Kidney epithelial cell (primary cell): ENCODE measurements around the gene ZAP70. TPM values are rescaled to one million over a fixed set of nuclear protein-coding genes. Genes with fewer than 3 reads are reported as not detected.

Source experiments
- DNase-seq: peaks from one replicate; pipeline ENCODE4 v3.0.0-alpha.2; 2010; ENCODE audit warnings: low read depth
- H3K27me3 ChIP-seq: 2 replicates; pipeline ENCODE4 v1.6.0; 2011; ENCODE audit warnings: low read length; ENCODE audit not compliant: control insufficient read depth, insufficient read depth
- H3K36me3 ChIP-seq: 2 replicates; pipeline ENCODE4 v1.5.1; 2011; ENCODE audit warnings: low read length; ENCODE audit not compliant: control insufficient read depth, insufficient read depth
- H3K4me3 ChIP-seq: 2 replicates; pipeline ENCODE4 v1.5.1; 2011; ENCODE audit warnings: low read depth, mild to moderate bottlenecking, control low read depth, low read length
- CTCF ChIP-seq: IDR thresholded peaks from 2 replicates; pipeline ENCODE4 v1.5.1; 2011; ENCODE audit warnings: mild to moderate bottlenecking, moderate library complexity, low read length, control low read depth, inconsistent platforms; ENCODE audit not compliant: insufficient read depth, poor library complexity, severe bottlenecking
- total RNA-seq: library from RNA; depleted of rRNA; stranded (reverse); fragments of >200 nt; gene quantifications from 2 replicates; pipeline ENCODE4 v1.2.3, GENCODE V29; 2015

Gene ZAP70
- total RNA-seq, 1 donor from 2014 or later = not detected

GRCh38 chr2:97733341-97734035 is 20.1 kb downstream of the ZAP70 start:
- no peak for DNase-seq
- no peak for TF ChIP-seq CTCF
- Histone ChIP-seq H3K36me3 (no peaks in the 10 kb centered on the region), H3K4me3 (no peak overlapping the region), H3K27me3 (no peaks in the 10 kb centered on the region)

DNA sequence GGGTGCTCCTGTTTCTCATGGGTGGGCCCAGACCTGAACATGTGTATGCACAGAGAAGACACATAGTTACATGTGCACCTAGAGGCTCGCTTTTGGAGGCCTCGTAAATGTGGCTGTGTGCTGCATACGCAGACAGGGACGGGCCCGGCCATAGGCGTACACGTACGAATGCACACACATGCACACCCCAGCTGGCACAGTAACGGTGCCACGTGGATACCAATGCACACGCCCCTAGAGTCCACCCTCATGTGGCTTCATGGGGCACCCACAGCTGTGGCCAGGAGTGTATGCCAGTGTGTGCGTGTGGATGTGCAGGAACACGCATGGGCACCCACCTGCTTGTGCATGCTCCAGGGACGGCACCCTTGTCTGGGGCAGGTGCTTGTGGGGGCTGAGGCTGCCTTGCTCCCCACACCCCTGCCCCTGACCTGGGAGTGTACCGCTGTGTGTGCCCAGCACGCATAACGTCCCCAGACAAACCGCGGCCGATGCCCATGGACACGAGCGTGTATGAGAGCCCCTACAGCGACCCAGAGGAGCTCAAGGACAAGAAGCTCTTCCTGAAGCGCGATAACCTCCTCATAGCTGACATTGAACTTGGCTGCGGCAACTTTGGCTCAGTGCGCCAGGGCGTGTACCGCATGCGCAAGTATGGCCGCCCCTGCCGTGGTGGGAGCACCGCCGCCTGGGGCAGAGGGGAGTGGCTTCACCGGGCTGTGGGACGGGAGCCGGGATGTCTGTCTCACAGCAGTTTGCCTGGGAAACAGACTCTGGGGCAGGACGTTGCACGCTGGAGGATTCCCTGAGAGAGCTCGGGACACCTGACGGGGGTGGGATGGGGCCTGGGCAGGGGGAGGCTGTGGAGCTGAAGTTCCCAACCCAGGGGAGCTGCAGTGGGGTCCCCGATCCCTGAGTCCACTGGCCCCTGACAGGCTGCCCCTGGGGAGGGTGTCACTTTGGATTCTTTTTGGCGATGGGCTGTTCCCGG is 21.0 kb downstream of the ZAP70 start:
- DNase-seq = no peak
- Histone ChIP-seq H3K4me3 (no peak overlapping the region), H3K27me3 (no peaks in the 10 kb centered on the region), H3K36me3 (no peaks in the 10 kb centered on the region)
- no peak for TF ChIP-seq CTCF

DNA sequence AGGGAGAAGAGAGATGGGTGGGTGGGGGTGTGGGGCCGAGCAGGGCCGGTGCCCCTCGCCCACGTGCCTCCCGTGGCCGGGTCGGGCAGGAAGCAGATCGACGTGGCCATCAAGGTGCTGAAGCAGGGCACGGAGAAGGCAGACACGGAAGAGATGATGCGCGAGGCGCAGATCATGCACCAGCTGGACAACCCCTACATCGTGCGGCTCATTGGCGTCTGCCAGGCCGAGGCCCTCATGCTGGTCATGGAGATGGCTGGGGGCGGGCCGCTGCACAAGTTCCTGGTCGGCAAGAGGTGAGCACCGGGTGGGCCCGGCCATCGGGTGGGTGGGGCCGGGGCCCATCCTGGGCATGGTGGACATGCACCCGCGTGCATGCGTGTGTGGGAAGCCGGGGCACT is 21.8 kb downstream of the ZAP70 start:
- Histone ChIP-seq H3K36me3 (no peaks in the 10 kb centered on the region), H3K4me3 (no peak overlapping the region), H3K27me3 (no peaks in the 10 kb centered on the region)
- TF ChIP-seq CTCF = no peak
- no peak for DNase-seq

- no peak overlapping the region for H3K4me3 ChIP-seq
- no peak for DNase-seq
- no peaks in the 10 kb centered on the region for H3K36me3 ChIP-seq
- no peak for TF ChIP-seq CTCF
- no peaks in the 10 kb centered on the region for H3K27me3 ChIP-seq
Observed at GRCh38 chr2:97736185-97736584, 22.8 kb downstream of the ZAP70 start.

DNA sequence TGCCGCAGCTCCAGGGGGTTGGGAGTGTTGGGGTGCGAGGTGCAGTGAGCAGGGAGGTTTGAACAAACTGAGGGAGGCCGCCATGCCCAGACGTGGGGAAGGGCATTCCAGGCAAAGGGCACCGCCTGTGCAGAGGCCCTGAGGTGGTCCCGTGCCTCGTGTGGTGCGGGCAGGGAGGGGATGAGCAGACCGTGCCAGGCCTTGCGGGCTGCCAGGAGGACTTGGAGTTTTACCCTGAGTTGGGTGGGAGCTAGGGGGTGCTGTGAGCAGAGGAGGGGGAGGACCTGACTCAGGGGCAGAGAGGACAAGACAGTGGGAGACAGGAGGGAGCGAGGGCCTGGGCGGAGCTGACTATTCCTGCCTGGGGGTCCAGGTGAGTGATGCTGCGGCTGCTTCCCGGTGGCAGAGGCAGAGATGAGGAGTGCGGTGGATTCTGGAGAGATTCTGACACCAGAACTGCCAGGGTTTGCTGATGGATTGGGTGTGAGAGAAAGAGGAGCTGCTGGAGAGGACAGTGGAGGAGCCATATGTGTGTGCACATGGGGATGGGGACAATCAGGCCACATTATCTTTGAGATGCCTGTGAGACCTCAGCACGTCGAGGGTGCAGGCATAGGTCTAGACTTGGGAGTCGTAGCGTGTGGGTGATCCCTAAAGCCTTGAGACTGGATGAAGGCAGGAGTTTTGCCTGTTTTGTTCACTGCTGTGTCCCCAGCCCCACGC is 23.4 kb downstream of the ZAP70 start:
- no peak for TF ChIP-seq CTCF
- H3K4me3 ChIP-seq = no peak overlapping the region
- H3K36me3 ChIP-seq = no peaks in the 10 kb centered on the region
- no peaks in the 10 kb centered on the region for H3K27me3 ChIP-seq
- DNase-seq = no peak
